IMR-90 (cell line): Measurements from ENCODE around the gene RTCA. TPM values are rescaled to one million over a fixed set of nuclear protein-coding genes. Genes with fewer than 3 reads are reported as not detected.

Experiments
- ATAC-seq: fragments of 200-7000 bp; cut with Tn5 transposase; 2 replicates; pipeline ENCODE4 v1.9.1; 2020; ENCODE audit warnings: low read depth, mild to moderate bottlenecking, moderate library complexity
- BruUV-seq: library from RNA; stranded (reverse); fragments of 400-500 nt; replicated peaks from 2 replicates; lab custom pipeline; 2021; lab: Mats Ljungman, UMichigan
- CTCF ChIA-PET: fragments of 300-600 bp; formaldehyde crosslinking; extraction: SDS; loops from one replicate; lab custom pipeline; 2021; ENCODE audit warnings: antibody characterized with exemption; lab: Yijun Ruan, JAX
- POLR2A ChIA-PET: fragments of 300-600 bp; sonication (Branson Sonifier 250); formaldehyde crosslinking; loops from one replicate; lab custom pipeline; 2022; ENCODE audit warnings: antibody characterized with exemption; ENCODE audit not compliant: unreplicated experiment; lab: Charles Lee
- DNase-seq: peaks from one replicate; pipeline ENCODE4 v3.0.0; 2013
- H2AFZ ChIP-seq: replicated peaks from 2 replicates; pipeline ENCODE3; 2013; ENCODE audit warnings: low read length, mild to moderate bottlenecking; ENCODE audit not compliant: poor library complexity
- H2AK5ac ChIP-seq: 2 replicates; pipeline ENCODE4 v1.6.1; 2013; ENCODE audit warnings: low read depth, low read length, inconsistent platforms
- H2AK9ac ChIP-seq: replicated peaks from 2 replicates; pipeline ENCODE3; 2013; ENCODE audit warnings: mild to moderate bottlenecking, low read depth, low read length, moderate library complexity; ENCODE audit not compliant: poor library complexity
- H2BK120ac ChIP-seq: 2 replicates; pipeline ENCODE4 v1.6.1; 2013; ENCODE audit warnings: low read depth, low read length, inconsistent platforms
- H2BK15ac ChIP-seq: 3 replicates; pipeline ENCODE4 v1.6.1; 2013; ENCODE audit warnings: low read depth, low read length, inconsistent platforms
- H2BK20ac ChIP-seq: 2 replicates; pipeline ENCODE4 v1.6.1; 2013; ENCODE audit warnings: low read depth, mild to moderate bottlenecking, inconsistent platforms, low read length, moderate library complexity
- H2BK5ac ChIP-seq: 2 replicates; pipeline ENCODE4 v1.6.1; 2013; ENCODE audit warnings: mild to moderate bottlenecking, low read depth, low read length, inconsistent platforms; ENCODE audit not compliant: poor library complexity, severe bottlenecking
- H3K14ac ChIP-seq: replicated peaks from 2 replicates; pipeline ENCODE4 v1.6.1; 2013; ENCODE audit warnings: low read depth, low read length, inconsistent platforms
- H3K18ac ChIP-seq: 2 replicates; pipeline ENCODE4 v1.6.1; 2013; ENCODE audit warnings: low read depth, low read length, control low read depth
- H3K23ac ChIP-seq: 2 replicates; pipeline ENCODE4 v1.6.1; 2013; ENCODE audit warnings: low read depth, low read length, inconsistent platforms
- H3K27ac ChIP-seq: 2 replicates; pipeline ENCODE4 v1.5.1; 2013; ENCODE audit warnings: mild to moderate bottlenecking, control low read depth, low read length; ENCODE audit not compliant: insufficient read depth
- H3K27me3 ChIP-seq: 2 replicates; pipeline ENCODE4 v1.6.1; 2013; ENCODE audit warnings: low read length; ENCODE audit not compliant: control insufficient read depth, insufficient read depth
- H3K36me3 ChIP-seq: 2 replicates; pipeline ENCODE4 v1.6.1; 2013; ENCODE audit warnings: low read length, mixed read lengths; ENCODE audit not compliant: control insufficient read depth, insufficient read depth
- H3K4ac ChIP-seq: 2 replicates; pipeline ENCODE4 v1.6.1; 2013; ENCODE audit warnings: low read depth, low read length, inconsistent platforms
- H3K4me1 ChIP-seq: 2 replicates; pipeline ENCODE4 v1.6.1; 2013; ENCODE audit warnings: low read length, mixed read lengths; ENCODE audit not compliant: control insufficient read depth, insufficient read depth
- H3K4me2 ChIP-seq: 2 replicates; pipeline ENCODE4 v1.6.1; 2013; ENCODE audit warnings: low read depth, mild to moderate bottlenecking, control low read depth, low read length, moderate library complexity
- H3K4me3 ChIP-seq: 2 replicates; pipeline ENCODE4 v1.5.1; 2013; ENCODE audit warnings: low read depth, mild to moderate bottlenecking, control low read depth, low read length, moderate library complexity; ENCODE audit not compliant: insufficient read depth
- H3K56ac ChIP-seq: 2 replicates; pipeline ENCODE4 v1.6.1; 2013; ENCODE audit warnings: low read length, inconsistent platforms; ENCODE audit not compliant: insufficient read depth; ENCODE audit errors: extremely low read depth
- H3K79me1 ChIP-seq, 2 experiments: 2 replicates each; pipeline ENCODE4 v1.6.1; 2013; ENCODE audit warnings: low read length in 2 of 2, inconsistent platforms in 1 of 2, low read depth in 1 of 2
- H3K9ac ChIP-seq: 2 replicates; pipeline ENCODE4 v1.6.1; 2013; ENCODE audit warnings: low read depth, low read length, control low read depth
- H3K9me1 ChIP-seq: 2 replicates; pipeline ENCODE4 v1.6.1; 2013; ENCODE audit warnings: low read length, inconsistent platforms; ENCODE audit not compliant: insufficient read depth
- H3K9me3 ChIP-seq: 2 replicates; pipeline ENCODE4 v1.6.1; 2013; ENCODE audit warnings: low read length; ENCODE audit not compliant: control insufficient read depth, insufficient read depth
- H4K20me1 ChIP-seq: 2 replicates; pipeline ENCODE4 v1.6.1; 2013; ENCODE audit warnings: low read length, inconsistent platforms; ENCODE audit not compliant: insufficient read depth
- H4K5ac ChIP-seq: 2 replicates; pipeline ENCODE4 v1.6.1; 2013; ENCODE audit warnings: mild to moderate bottlenecking, low read depth, low read length, control low read depth
- H4K8ac ChIP-seq, 2 experiments: 2 replicates each; pipeline ENCODE4 v1.6.1; 2013; ENCODE audit warnings: low read depth in 2 of 2, low read length in 2 of 2, control low read depth in 1 of 2, inconsistent platforms in 1 of 2
- H4K91ac ChIP-seq: 2 replicates; pipeline ENCODE4 v1.6.1; 2013; ENCODE audit warnings: low read depth, low read length, inconsistent platforms; ENCODE audit not compliant: insufficient read depth
- BHLHE40 ChIP-seq: fragments of 150-350 bp; IDR thresholded peaks from 2 replicates; pipeline ENCODE4 v1.6.1; 2016; ENCODE audit warnings: mild to moderate bottlenecking, low read depth, low read length
- CHD1 ChIP-seq: IDR thresholded peaks from 2 replicates; pipeline ENCODE4 v1.6.1; 2012; ENCODE audit warnings: low read depth, low read length, improper control_type of control experiment
- CTCF ChIP-seq: conservative IDR thresholded peaks from 2 replicates; pipeline ENCODE4 v1.5.1; 2012; ENCODE audit warnings: mild to moderate bottlenecking, low read depth, low read length, improper control_type of control experiment
- MAZ ChIP-seq: IDR thresholded peaks from 2 replicates; pipeline ENCODE4 v1.6.1; 2012; ENCODE audit warnings: low read depth, mild to moderate bottlenecking, low read length, improper control_type of control experiment, moderate library complexity, borderline replicate concordance
- MXI1 ChIP-seq: IDR thresholded peaks from 2 replicates; pipeline ENCODE4 v1.6.1; 2012; ENCODE audit warnings: low read depth, mild to moderate bottlenecking, low read length, moderate library complexity, borderline replicate concordance
- NFE2L2 ChIP-seq: fragments of 150-350 bp; IDR thresholded peaks from 2 replicates; pipeline ENCODE4 v1.6.1; 2016; ENCODE audit warnings: low read depth, mild to moderate bottlenecking, low read length
- POLR2A ChIP-seq: IDR thresholded peaks from 2 replicates; pipeline ENCODE4 v1.6.1; 2012; ENCODE audit warnings: mild to moderate bottlenecking, low read depth, low read length
- RAD21 ChIP-seq: IDR thresholded peaks from 2 replicates; pipeline ENCODE4 v1.6.1; 2012; ENCODE audit warnings: low read length, improper control_type of control experiment
- RCOR1 ChIP-seq: IDR thresholded peaks from 2 replicates; pipeline ENCODE4 v1.6.1; 2012; ENCODE audit warnings: mild to moderate bottlenecking, low read length, improper control_type of control experiment; ENCODE audit not compliant: insufficient replicate concordance
- RFX5 ChIP-seq: IDR thresholded peaks from 2 replicates; pipeline ENCODE4 v1.8.0; 2012; ENCODE audit warnings: low read depth, mild to moderate bottlenecking, low read length, moderate library complexity
- WGBS, 2 experiments: methylation state at CpG; one replicate each; pipeline versions ENCODE4 v1.1.5 to v1.1.7; 2013; ENCODE audit warnings: missing lambda C conversion rate in 2 of 2; ENCODE audit not compliant: insufficient read length in 1 of 2; ENCODE audit errors: extremely low coverage in 2 of 2; 5-methylcytosine and 5-hydroxymethylcytosine counted together
- dilution Hi-C: fragments of 300-500 bp; cut with HindIII; formaldehyde crosslinking; loops from one replicate; pipeline ENCODE4 v1.14.3; 2018; ENCODE audit warnings: low sequenced_read_pairs; ENCODE audit not compliant: unreplicated experiment
- in situ Hi-C: fragments of 300-500 bp; cut with MboI; formaldehyde crosslinking; loops from 3 replicates; pipeline ENCODE4 v1.14.3; 2019; ENCODE audit warnings: low sequenced_read_pairs, inconsistent platforms, mixed read lengths
- intact Hi-C: fragments of 100-400 bp; cut with micrococcal nuclease; formaldehyde crosslinking; loops from 2 replicates; pipeline ENCODE4 v1.10.0; 2022
- polyA plus RNA-seq, 3 experiments: library from polyadenylated mRNA; depleted of rRNA; stranded (reverse); fragments of >200 nt; gene quantifications; 2 replicates each; pipeline ENCODE4 v1.2.3, GENCODE V29; 2012; ENCODE audit warnings: low replicate concordance in 1 of 3
- total RNA-seq: library from RNA; depleted of rRNA; stranded (reverse); fragments of >200 nt; gene quantifications from 2 replicates; pipeline ENCODE4 v1.2.3, GENCODE V29; 2012

Gene RTCA
- total and polyA plus RNA-seq, 2 of the 4 experiments (the other 2 are of a cell fraction): 26.9 to 29.6 TPM

GRCh38 chr1:100249537-100250257 lies 16.3 kb upstream of the RTCA start, which contains the start of gene DBT:
TSS of gene DBT (minus strand) at chr1:100249834. CDS start at chr1:100249820, 14 bp downstream.
- WGBS, 2 experiments: 0% methylated on average over 7 of the region's 31 CpGs; no CpG with 5 or more reads in 1 of the 2 experiments
- dilution Hi-C loops: no loop called here
- peak within 1 kb of the TSS; percentile 91 for H3K27ac ChIP-seq

More at GRCh38 chr1:100249537-100250257, 16.3 kb upstream of the RTCA start, which contains the start of gene DBT:
- H4K5ac ChIP-seq: peak within 1 kb of the TSS; percentile 94
- peak within 1 kb of the TSS; percentile 51 for H2AK5ac ChIP-seq
- peak within 1 kb of the TSS; percentile 100 for H3K4me2 ChIP-seq
- H3K36me3 ChIP-seq: no peaks in the 10 kb centered on the region
- peak within 1 kb of the TSS; percentile 93 for H3K4me3 ChIP-seq
- in situ Hi-C loops (loop anchor here (25.0 kb wide), 2 partner anchors 437 to 638 kb away; partner anchors contain the start of genes EXTL2 and SLC30A7), intact Hi-C loops (no loop called here)
- H2AK9ac ChIP-seq: peak within 1 kb of the TSS; percentile 84
- H4K91ac ChIP-seq: peak within 1 kb of the TSS; percentile 79
- H3K9me3 ChIP-seq: no peaks in the 10 kb centered on the region
- peak; percentile 100 for ATAC-seq
- 0 out of 2 replicates have a peak, but pooled peaks cover 2% of the 10 kb centered on the region for H3K4me1 ChIP-seq
- TF ChIP-seq RFX5 (0 out of 2 replicates have a peak, but pooled peaks have one; percentile 12), MXI1 (peak; percentile 61), BHLHE40 (peak; percentile 7; the same call in 1 of the 2 replicates), CTCF (no peak), RCOR1 (no peak), MAZ (peak; percentile 24; the same call in 1 of the 2 replicates), CHD1 (no peak), RAD21 (no peak), POLR2A (peak; percentile 78), NFE2L2 (no peak)
- no peak within 1 kb of the TSS for H2BK15ac ChIP-seq
- peak within 1 kb of the TSS; percentile 87 for H3K4ac ChIP-seq
- H3K27me3 ChIP-seq: no peaks in the 10 kb centered on the region
- H2BK120ac ChIP-seq: no peak within 1 kb of the TSS
- peak within 1 kb of the TSS; percentile 70 for H3K18ac ChIP-seq
- H3K14ac ChIP-seq: peak within 1 kb of the TSS; percentile 77
- peak; percentile 92 for DNase-seq
- peaks cover 7% of the 10 kb centered on the region; the same call in 1 of the 2 replicates for H3K9me1 ChIP-seq
- H4K20me1 ChIP-seq: no peaks in the 10 kb centered on the region
- H2AFZ ChIP-seq: peak within 1 kb of the TSS; percentile 98
- H3K79me1 ChIP-seq: peaks cover 15 to 27% of the 10 kb centered on the region in 2 experiments
- H2BK20ac ChIP-seq: 0 out of 2 replicates have a peak within 1 kb of the TSS, but pooled peaks have one; percentile 24
- peak within 1 kb of the TSS; percentile 96 for H3K9ac ChIP-seq
- BruUV-seq: no TSS peak
- ChIA-PET CTCF (interaction anchor here (0.5 to 0.8 kb wide), 2 partner anchors 22 to 61 kb away, joined by 3 read pairs; no protein-coding TSS in a partner anchor), POLR2A (interaction anchor here (0.6 to 1.0 kb wide), 2 partner anchors 16 to 26 kb away, joined by 3 read pairs; no protein-coding TSS in a partner anchor)
- peak within 1 kb of the TSS; percentile 81 for H2BK5ac ChIP-seq
- peak within 1 kb of the TSS; percentile 62 for H3K23ac ChIP-seq
- peak within 1 kb of the TSS; percentile 86 to 98 for H4K8ac ChIP-seq
- H3K56ac ChIP-seq: peak within 1 kb of the TSS; percentile 60; the same call in 1 of the 2 replicates
